Myocyte (in vitro differentiated cells): ENCODE measurements around the gene NUP85. TPM values are rescaled to one million over a fixed set of nuclear protein-coding genes. Genes with fewer than 3 reads are reported as not detected.
A peak's percentile ranks its signal among the peaks of the same experiment; 100 is the strongest.
"Not testable (repeated sequence)": the region's sequence is repeated elsewhere in the genome, so short reads cannot be mapped to it uniquely, and the experiment has no call there.

ENCODE experiments used
- DNase-seq: peaks from one replicate; pipeline ENCODE4 v3.0.0-alpha.2; 2012; ENCODE audit warnings: low read depth
- polyA plus RNA-seq: library from polyadenylated mRNA; unstranded; fragments of >200 nt; gene quantifications from one replicate; pipeline ENCODE4 v1.2.1, GENCODE V29; 2012; ENCODE audit warnings: missing spikeins
- total RNA-seq: library from RNA; depleted of rRNA; stranded (reverse); fragments of >200 nt; gene quantifications from 2 replicates; pipeline ENCODE4 v1.2.3, GENCODE V29; 2014

Gene NUP85, protein sequence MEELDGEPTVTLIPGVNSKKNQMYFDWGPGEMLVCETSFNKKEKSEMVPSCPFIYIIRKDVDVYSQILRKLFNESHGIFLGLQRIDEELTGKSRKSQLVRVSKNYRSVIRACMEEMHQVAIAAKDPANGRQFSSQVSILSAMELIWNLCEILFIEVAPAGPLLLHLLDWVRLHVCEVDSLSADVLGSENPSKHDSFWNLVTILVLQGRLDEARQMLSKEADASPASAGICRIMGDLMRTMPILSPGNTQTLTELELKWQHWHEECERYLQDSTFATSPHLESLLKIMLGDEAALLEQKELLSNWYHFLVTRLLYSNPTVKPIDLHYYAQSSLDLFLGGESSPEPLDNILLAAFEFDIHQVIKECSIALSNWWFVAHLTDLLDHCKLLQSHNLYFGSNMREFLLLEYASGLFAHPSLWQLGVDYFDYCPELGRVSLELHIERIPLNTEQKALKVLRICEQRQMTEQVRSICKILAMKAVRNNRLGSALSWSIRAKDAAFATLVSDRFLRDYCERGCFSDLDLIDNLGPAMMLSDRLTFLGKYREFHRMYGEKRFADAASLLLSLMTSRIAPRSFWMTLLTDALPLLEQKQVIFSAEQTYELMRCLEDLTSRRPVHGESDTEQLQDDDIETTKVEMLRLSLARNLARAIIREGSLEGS
- total RNA-seq: 20.1 and 26.1 TPM in 2 replicates
- 28.6 TPM for polyA plus RNA-seq

DNA sequence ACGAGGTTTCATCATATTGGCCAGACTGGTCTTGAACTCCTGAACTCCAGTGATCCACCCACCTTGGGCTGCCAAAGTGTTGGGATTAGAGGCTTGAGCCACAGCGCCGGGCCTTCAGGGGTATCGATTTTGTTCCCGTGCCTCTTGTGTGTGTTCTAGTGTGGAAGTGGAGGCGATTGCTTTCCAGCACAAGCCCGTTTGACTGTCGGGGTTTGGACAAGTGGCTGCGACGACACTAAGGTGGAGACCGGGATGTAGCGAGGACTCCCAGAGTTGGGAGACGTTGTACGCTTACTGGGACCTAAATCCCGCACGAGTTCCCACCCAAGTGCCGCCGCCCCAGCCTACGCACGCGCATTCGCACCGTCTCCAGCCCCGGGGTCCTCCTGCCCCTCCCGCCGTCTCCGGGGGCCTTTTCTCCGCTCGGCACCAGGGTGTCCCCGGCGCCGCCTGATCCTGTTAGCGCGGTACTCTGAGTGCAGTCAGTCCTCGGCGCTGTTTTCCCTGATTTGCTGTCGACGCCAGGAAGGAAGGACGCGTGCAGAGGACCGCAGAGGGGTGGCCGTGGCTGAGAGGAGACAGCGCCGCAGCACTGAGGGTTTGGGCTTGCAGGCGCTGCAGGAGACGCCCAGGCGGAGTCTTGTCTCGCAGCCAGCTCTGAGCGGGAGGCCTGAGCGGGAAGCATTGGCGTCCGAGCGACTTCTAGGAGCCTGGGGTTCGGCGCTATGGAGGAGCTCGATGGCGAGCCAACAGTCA is at the start of gene NUP85:
NUP85 (plus strand) TSS at position 643 of the 756 bp plus-strand sequence; CDS start at position 726, 83 bp downstream.
- DNase-seq: peak; percentile 93

DNA sequence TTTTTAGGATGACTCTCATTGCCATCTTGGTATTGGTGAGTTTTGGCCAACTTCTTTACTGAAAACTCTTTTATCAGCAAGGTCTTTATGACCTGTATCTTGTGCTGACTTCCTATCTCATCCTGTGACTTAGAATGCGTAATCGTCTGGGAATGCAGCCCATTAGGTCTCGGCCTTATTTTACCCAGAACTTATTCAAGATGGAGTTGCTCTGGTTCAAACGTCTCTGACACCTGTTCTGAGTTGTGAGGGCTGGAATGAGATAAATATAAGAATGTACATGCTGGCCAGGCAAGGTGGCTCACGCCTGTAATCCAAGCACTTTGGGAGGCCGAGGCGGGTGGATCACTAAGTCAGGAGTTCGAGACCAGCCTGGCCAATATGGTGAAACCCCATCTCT is 47.0 kb upstream of the NUP85 start:
- not testable (repeated sequence) for DNase-seq

DNA sequence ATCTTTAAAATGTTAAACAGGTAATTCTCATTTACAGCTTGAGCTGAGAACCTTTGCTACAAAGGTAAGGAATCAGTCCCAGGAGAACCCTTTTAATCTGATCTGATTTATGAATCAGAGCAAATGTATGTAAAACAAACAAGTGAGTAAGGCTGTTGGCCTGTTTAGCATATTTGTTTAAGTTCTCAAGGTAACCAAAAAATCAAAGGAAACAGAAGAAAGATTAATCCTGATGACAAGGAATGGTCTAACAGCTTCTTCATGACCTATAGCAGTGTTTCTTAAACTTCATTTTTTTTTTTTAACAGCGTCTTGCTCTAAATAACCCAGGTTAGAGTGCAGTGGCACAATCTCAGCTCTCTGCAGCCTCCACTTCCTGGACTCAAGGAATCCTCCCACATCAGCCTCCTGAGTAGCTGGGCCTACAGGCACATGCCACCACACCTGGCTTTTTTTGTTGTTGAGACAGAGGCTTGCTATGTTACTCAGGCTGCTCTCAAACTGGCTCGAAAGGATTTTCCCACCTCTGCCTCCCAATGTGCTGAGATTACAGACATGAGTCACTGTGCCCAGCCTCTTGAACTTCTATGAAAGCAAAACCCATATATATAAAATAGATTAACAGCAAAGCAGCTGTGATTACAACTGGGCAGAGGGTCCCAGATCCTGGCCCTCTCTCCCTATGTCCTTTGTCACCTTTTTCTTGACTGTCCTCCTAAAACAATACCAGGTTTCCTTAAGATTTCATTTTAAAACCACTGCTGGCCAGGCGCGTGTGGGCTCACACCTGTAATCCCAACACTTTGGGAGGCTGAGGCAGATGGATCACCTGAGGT is 46.1 kb upstream of the NUP85 start:
- DNase-seq: no peak

DNA sequence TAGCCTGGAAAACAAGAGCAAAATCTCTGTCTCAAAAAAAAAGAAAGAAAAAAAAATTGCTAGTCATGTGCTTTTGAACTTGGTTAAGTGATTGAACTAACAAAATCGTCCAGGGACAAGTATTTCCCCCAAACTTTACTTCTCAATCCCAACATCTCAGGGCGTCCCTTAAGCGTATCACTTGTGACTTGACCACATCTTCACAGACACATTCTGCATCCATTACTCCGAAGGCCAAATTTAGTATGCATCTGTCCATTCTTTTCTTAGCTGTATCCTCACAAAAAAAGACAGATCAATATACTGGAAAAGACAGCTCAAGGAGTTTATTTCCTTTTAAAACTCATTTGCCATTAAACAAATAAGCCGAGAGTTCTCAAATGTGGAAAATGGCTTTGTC is 45.3 kb upstream of the NUP85 start:
- DNase-seq: peak; percentile 81

DNA sequence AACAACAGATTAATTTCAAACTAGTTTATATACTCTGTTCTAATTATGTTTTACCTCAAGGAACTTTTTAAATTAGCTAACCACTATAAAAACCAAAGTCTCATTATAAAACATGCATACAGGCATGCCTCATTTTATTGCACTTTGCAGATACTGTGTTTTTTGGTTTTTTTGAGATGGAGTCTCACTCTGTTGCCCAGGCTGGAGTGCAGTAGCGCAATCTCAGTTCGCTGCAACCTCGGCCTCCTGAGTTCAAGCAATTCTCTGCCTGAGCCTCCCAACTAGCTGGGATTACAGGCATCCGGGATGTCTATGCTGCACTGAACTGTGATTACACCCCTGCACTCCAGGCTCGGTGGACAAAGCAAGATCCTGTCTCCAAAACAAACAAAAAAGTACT is 42.4 kb upstream of the NUP85 start:
- DNase-seq: no peak

DNA sequence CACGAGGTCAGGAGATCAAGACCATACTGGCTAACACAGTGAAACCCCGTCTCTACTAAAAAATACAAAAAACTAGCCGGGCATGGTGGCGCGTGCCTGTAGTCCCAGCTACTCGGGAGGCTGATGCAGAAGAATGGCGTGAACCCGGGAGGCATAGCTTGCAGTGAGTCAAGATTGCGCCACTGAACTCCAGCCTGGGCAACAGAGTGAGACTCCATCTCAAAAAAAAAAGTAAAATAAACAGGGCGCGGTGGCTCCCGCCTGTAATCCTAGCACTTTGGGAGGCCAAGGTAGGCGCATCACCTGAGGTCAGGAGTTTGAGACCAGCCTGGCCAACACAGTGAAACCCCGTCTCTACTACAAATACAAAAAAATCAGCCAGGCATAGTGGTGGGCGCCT is 40.9 kb upstream of the NUP85 start:
- DNase-seq: not testable (repeated sequence)

DNA sequence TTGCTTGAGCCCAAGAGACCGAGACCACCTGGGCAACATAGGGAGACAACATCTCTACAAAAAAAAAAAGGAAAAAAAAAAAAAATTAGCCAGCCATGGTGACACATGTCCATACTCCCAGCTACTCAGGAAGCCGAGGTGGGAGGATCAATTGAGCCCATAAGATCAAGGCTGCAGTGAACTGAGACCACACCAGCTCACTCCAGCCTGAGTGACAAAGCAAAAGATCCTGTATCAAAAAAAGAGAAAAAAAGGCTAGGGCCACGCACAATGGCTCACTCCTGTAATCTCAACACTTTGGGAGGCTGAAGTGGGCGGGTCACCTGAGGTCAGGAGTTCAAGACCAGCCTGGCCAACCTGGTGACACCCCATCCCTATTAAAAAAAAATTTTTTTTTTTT is 36.5 kb upstream of the NUP85 start:
- DNase-seq: no peak

DNA sequence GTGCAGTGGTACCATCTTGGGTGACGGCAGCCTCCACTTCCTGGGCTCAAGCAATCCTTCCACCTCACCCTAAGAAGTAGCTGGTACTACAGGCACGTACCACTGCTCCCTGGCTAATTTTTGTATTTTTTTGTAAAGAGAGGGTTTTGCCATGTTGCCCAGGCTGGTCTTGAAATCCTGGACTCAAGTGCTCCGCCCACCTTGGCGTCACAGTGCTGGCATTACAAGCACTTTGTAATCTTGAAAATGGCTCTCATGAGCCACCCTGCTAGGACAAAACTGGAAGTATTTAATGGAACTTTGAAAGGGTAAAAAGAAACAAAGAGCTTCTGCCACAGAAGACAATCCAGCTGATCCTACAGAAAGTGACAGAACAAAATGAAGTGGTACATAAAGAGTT is 32.0 kb upstream of the NUP85 start:
- DNase-seq: no peak

DNA sequence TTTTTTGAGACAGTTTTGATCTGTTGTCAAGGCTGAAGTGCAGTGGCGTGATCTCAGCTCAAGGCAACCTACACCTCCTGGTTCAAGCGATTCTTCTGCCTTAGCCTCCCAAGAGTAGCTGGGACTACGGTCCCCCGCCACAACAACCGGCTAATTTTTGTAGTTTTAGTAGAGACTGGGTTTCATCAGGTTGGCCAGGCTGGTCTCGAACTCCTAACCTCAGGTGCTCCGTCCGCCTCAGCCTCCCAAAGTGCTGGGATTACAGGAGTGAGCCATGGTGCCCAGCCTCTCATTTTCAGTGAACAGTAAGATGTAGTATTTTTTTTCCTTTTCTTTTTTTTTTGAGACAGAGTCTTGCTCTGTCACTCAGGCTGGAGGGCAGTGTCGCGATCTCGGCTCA is 30.5 kb upstream of the NUP85 start:
- no peak for DNase-seq

DNA sequence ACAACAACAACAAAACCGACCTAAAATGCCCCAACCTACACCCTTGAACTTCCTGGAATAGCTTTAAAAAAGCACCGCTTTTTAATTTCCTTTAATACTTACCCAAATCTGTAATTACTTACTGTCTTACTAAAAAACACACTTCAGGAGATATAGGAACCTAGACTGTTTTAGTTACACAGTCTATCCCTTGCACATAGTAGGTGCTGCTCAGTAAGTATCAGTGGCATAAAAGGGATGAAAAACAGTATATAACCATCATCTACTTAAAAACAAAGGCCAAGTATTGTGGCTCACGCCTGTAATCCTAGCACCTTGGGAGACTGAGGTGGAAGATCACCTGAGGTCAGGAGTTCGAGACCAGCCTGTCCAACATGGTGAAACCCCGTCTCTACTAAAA is 28.9 kb upstream of the NUP85 start:
- no peak for DNase-seq

DNA sequence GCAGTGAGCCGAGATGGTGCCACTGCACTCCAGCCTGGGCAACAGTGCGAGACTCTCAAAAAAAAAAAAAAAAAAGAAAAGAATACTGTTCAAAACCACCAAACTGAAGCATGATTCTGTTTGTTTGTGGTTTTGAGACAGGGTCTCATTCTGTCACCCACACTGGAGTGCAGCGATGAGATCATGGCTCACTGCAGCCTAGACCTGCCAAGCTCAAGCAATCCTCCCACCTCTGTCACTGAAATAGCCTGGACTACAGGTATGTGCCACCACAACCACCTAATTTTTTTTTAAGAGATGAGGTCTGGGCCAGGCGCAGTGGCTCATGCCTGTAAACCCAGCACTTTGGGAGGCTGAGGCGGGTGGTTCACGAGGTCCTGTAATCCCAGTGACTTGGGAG is 27.0 kb upstream of the NUP85 start:
- DNase-seq: no peak

DNA sequence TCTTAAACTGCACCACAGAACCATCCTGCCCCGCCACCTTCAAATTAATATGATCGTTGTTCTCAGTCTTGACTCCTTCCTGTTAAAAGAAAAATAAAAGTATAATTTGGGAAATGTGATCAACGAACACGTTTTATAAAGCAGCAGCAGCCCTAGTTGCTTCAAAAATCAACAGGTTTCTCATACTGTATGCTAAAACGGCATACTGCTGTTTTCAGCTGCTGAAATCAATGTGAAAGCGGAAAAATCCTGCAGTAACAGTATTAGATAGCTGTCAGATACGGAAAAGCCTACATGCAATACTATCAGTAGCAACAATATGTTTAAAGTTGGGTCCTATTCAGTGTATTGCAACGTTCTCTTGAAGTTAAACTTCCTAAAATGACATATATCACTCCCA is 24.4 kb upstream of the NUP85 start:
- no peak for DNase-seq

DNA sequence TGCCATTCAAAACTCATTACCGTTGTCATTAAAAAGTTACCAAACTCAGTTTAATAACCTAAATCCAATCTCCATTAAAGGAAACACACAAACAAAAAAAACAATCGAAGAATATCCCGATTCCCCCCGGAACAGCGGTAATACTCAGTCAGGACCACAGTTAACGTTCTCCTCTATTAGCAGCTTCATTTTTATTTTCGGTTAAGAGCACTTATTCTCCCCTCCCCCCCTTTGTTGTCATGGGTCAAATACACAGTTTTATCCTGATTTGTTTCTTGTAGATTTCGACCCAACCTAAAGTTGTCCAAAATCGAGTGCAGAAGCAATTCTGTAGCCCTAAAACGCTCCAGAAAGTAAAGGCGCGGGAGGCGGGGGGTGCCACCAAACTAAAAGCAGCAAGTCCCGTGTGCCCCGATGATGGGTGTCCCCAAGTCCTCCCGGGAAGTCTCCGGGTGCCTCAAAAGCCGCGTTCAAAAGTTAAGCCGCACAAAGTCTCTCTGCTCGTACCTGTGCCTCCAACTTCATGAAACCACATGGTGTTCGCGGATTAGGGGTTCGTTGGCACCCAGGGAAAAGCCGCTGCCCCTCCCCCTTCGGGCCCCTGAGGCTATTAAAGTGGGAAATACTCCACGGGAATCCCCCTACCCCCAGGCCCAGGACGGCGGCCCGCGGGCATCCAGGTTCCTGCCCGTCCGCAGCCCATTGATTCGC is 23.7 kb upstream of the NUP85 start:
- peak; percentile 17 for DNase-seq

DNA sequence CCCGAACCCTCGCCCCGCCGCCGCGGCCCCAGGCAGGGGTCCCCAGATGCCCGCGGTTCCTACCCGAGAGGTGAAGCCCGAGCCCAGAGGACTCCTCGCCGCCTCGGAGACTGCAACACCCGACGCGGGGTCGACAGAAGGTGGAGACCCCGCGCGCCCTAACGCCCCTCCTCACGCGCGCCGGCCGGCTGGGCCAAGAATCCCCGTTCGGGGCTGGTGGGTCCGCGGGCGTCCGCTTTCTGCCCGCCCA is 23.2 kb upstream of the NUP85 start:
- no peak for DNase-seq

DNA sequence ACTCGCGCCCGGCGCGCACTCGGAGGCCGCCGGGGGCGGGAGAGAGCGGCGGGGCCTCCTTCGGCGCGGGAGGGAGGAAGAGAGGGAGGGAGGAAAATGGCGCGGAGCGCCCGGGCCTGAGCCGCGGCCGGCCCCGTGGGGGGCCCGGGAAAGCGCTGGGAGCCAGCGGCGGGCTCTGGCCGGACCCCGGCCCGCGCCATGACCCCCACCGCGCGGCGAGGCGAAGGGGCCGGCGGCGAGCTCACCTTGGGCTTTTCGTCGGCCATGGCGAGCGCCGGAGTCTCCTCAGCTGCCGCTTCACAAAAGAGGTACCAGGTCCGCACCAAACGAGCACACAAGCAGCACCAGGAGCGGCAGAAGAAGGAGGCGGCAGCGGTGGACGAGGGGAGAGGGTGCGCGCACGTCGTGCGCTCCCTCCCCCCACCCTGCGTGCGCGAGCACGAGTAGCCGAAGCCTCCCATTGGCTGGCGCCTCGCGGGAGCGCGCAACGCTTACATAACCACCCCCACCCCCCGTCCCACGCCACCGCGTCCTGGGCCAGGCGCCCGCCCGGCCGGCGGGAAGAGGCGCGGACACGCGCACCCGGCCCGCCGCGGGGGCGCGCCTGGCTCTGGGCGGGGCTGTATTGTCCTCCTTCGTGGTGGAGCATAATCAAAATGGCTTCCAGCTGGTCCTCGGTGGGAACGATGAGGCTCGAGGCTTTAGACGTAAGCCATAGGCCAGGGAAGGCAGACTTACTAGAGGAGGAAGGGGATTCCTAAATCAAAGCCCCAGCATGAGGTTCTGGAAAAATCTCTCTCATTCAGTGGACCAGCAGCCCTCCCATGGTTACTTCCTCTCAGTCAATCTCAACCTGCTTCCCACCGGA is 22.7 kb upstream of the NUP85 start, which contains the start of gene SUMO2:
SUMO2 (minus strand) TSS at position 391 of the 868 bp plus-strand sequence; CDS start at position 266, 125 bp downstream.
- peak; percentile 93 for DNase-seq

DNA sequence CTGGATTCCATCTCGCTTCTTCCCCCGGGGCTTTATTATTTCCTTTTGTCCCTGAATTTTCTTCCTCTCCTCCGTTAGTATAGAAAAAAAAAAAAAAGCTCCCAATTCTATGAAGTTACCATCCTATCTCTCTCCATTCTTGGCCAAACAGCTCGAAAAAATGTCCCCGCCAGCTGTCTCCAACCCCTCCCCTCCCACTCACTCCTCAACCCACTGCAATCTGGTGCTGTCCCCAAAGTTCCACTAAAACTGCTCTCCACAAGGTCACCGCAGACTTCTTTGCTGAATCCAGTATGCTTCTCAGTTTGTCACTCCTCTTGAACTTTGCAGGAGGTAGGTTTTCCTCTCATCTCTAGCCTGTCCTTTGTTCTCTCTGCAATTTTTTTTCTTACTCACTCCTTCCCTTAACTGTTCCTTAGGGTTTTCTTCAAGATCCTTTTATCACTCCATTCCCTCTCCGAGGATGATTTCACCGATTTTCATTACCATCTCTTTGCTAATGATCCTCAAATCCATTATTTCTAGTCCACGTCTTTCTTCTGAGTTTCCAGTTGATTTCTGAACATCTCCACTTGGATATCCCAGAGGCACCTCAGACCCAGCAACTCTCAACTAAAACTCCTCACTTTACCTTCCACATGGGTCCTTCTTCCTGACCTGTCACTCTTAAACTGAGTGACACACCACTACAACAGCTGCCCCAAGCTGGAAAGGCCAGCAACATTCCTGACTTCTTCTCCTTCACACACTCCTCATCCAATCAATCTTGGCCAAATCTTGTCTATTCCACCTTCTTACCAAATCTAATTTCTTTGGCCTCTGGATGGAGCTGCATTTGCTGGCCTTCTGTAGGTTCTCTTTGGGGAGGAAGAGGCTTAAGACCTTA is 21.2 kb upstream of the NUP85 start:
- DNase-seq: no peak

DNA sequence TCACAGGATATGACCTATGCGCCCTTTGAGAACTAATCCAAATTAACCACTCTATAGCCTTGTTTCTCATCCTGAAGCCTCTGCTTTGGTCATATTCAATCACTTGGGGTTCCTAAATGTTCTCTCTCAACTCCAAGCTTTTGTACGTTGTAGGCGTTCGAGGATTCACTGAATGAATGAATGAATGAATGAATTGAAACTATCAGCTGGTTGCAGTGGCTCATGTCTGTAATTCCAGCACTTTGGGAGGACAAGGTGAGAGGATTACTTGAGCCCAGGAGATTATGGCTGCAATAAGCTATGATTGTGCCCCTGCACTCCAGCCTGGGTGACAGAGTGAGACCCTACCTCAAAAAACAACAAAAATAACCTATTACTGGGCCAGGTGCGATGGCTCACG is 16.9 kb upstream of the NUP85 start:
- DNase-seq: no peak

DNA sequence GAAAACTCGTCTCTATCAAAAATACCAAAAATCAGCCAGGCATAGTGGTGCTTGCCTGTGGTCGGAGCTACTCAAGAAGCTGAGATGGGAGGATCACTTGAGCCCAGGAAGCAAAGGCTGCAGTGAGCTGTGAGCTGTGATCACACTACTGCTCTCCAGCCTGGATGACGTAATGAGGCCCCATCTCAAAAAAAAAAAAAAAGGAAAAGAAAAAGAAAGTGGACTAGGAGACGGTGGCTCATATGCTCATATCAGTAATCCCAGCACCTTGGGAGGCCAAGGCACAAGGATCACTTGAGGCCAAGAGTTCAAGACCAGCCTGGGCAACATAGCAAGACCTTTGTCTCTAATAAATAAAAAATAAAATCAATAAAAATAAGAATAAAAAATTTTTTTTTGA is 13.9 kb upstream of the NUP85 start:
- DNase-seq: peak; percentile 13

DNA sequence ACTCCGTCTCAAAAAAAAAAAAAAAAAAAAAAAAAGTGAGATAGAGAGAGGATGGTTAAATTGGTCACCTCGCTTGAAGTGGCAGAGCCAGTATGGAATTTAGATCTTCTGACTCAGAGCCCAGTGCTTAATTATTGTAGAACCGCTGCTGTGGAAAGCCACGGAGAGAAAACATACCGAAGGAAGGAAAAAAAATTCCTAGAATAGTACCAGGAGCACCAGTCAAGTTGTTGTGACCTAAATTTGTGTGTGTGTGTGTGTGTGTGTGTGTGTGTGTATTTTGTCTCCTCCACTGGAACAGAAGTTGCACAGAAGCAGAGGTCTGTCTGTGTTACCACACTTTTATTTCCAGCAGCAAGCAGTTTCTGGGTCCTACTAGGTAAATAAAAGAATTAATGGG is 10.6 kb upstream of the NUP85 start:
- DNase-seq: peak; percentile 26
